Measurements from ENCODE around the gene NUP85. TPM values are rescaled to one million over a fixed set of nuclear protein-coding genes. Genes with fewer than 3 reads are reported as not detected.

The NUP85 gene
- polyA plus RNA-seq, 2 of the 4 experiments (the other 2 are of a cell fraction) = 83.4 to 110 TPM

GRCh38 chr17:75271233-75271954 lies 65.9 kb downstream of the NUP85 start (continued):
- TF ChIP-seq CTCF (IDR thresholded peaks at IDR 0.05) = peak; percentile 92
- TF ChIP-seq HOXB5 (CRISPR knock-in tag; IDR thresholded peaks at IDR 0.05) = no peak; the same call in 1 of the 2 replicates
- TF ChIP-seq ZSCAN20 (CRISPR knock-in tag; IDR thresholded peaks at IDR 0.05) = no peak
- no peak for TF ChIP-seq EHMT2 (IDR thresholded peaks at IDR 0.05; ENCODE audit: low read depth)
- no peak for TF ChIP-seq ZNF302 (CRISPR knock-in tag; IDR thresholded peaks at IDR 0.05)
- no peak for TF ChIP-seq ELK1 (IDR thresholded peaks at IDR 0.05; ENCODE audit: low read depth, low read length)
- peak; percentile 67; the same call in 1 of the 2 replicates for TF ChIP-seq HDAC2 (IDR thresholded peaks at IDR 0.05)
- no peak for TF ChIP-seq GATA3 (IDR thresholded peaks at IDR 0.05; ENCODE audit: borderline replicate concordance)
- peak; percentile 33; the same call in 1 of the 2 replicates for TF ChIP-seq RNF2 (IDR thresholded peaks at IDR 0.05; ENCODE audit: borderline replicate concordance, low read depth)
- TF ChIP-seq ZFP36 (IDR thresholded peaks at IDR 0.05; ENCODE audit: borderline replicate concordance, partially characterized antibody) = no peak
- 0 out of 2 replicates have a peak, but pooled peaks have one; percentile 29 for TF ChIP-seq TFCP2L1 (CRISPR knock-in tag; IDR thresholded peaks at IDR 0.05)
- TF ChIP-seq MAX (IDR thresholded peaks at IDR 0.05) = peak; percentile 83

- POLR2A ChIA-PET = interaction anchor here (0.6 to 3.5 kb wide), 7 partner anchors 10 to 159 kb away, joined by 3 to 86 read pairs (median 4); partner anchors contain the start of genes GGA3, GRB2, MRPS7 and SLC25A19
- WGBS (ENCODE audit: missing lambda C conversion rate) = 57% methylated on average over 19 of the region's 24 CpGs
- CTCF ChIA-PET = interaction anchor here (0.6 to 8.4 kb wide), 34 partner anchors 10 to 310 kb away, joined by 3 to 110 read pairs (median 6); partner anchors contain the start of genes GGA3, GRB2, MRPS7 and SLC25A19
Observed at GRCh38 chr17:75271955-75272847, 66.7 kb downstream of the NUP85 start.

GRCh38 chr17:75272848-75273184 lies 67.3 kb downstream of the NUP85 start:
- DNase-seq (ENCODE audit: low read depth in 1 of 2, low spot score in 1 of 2) = no peak
- CTCF ChIA-PET = interaction anchor here (1.0 to 8.4 kb wide), 12 partner anchors 10 to 159 kb away, joined by 3 to 110 read pairs (median 12); partner anchors contain the start of genes GGA3, MRPS7 and SLC25A19
- ATAC-seq = no peak
- WGBS (ENCODE audit: missing lambda C conversion rate) = 92% methylated on average over 3 of the region's 3 CpGs
- Histone ChIP-seq H3K4me1 (peaks cover 28% of the 10 kb centered on the region), H3K27ac (no peak overlapping the region), H3K4me3 (no peak overlapping the region), H3K9me3 (no peaks in the 10 kb centered on the region), H3K4me2 (peak overlapping the region; percentile 95; the same call in 2 of the 3 replicates)
- FAIRE-seq = no peak
- POLR2A ChIA-PET = interaction anchor here (0.8 to 2.6 kb wide), 3 partner anchors 11 to 133 kb away, joined by 3 to 14 read pairs (median 4); partner anchors contain the start of genes GRB2, MRPS7 and SLC25A19
- no peak for TF ChIP-seq PHF8 (IDR thresholded peaks at IDR 0.05; ENCODE audit: borderline replicate concordance, low read depth)
- no peak for TF ChIP-seq HDAC2 (IDR thresholded peaks at IDR 0.05)
- TF ChIP-seq TFCP2L1 (CRISPR knock-in tag; IDR thresholded peaks at IDR 0.05) = no peak
- TF ChIP-seq JUNB (IDR thresholded peaks at IDR 0.05) = no peak
- no peak for TF ChIP-seq TP53 (CRISPR knock-in tag; IDR thresholded peaks at IDR 0.05)
- TF ChIP-seq MYC (IDR thresholded peaks at IDR 0.05; ENCODE audit: borderline replicate concordance, low read length) = no peak
- no peak for TF ChIP-seq HEYL (CRISPR knock-in tag; IDR thresholded peaks at IDR 0.05)
- TF ChIP-seq MAFK (IDR thresholded peaks at IDR 0.05; ENCODE audit: partially characterized antibody) = no peak
- TF ChIP-seq POLR2A (IDR thresholded peaks at IDR 0.05; ENCODE audit: low read length) = no peak
- TF ChIP-seq ATOH8 (CRISPR knock-in tag; IDR thresholded peaks at IDR 0.05; ENCODE audit: low read depth) = no peak
- TF ChIP-seq NR3C1 (IDR thresholded peaks at IDR 0.05) = no peak
- TF ChIP-seq EP300 (IDR thresholded peaks at IDR 0.05) = no peak
- no peak for TF ChIP-seq CBX2 (IDR thresholded peaks at IDR 0.05; ENCODE audit: borderline replicate concordance, low read depth)
- TF ChIP-seq MAZ (IDR thresholded peaks at IDR 0.05; ENCODE audit: borderline replicate concordance, low read depth, low read length) = no peak
- TF ChIP-seq ESRRA (IDR thresholded peaks at IDR 0.05; ENCODE audit: borderline replicate concordance, low read length) = no peak

More at GRCh38 chr17:75271955-75272847, 66.7 kb downstream of the NUP85 start:
- Histone ChIP-seq H3K4me1 (peaks cover 27% of the 10 kb centered on the region), H3K9me3 (no peaks in the 10 kb centered on the region), H3K27ac (peak overlapping the region; percentile 95 to 96), H3K4me2 (peak overlapping the region; percentile 95), H3K4me3 (peak overlapping the region; percentile 93)
- TF ChIP-seq CBX8 (IDR thresholded peaks at IDR 0.05) (no peak), ZNF302 (CRISPR knock-in tag; IDR thresholded peaks at IDR 0.05) (no peak), PBX3 (IDR thresholded peaks at IDR 0.05) (peak; percentile 48; the same call in 1 of the 2 replicates)
- peak in 1 of 2 experiments; percentile 33 for DNase-seq (ENCODE audit: low read depth in 1 of 2, low spot score in 1 of 2)
- FAIRE-seq = no peak
- ATAC-seq = peak in 1 of 2 experiments; percentile 4; a peak in 3 of 6 replicates

Measured in A549 (cell line).